HepG2 (cell line): ENCODE results near the gene GRIK5. TPM values are rescaled to one million over a fixed set of nuclear protein-coding genes. Genes with fewer than 3 reads are reported as not detected.

Experiments
- ATAC-seq: fragments of 200-7000 bp; cut with Tn5 transposase; 3 replicates; pipeline ENCODE4 v1.9.1; 2020; ENCODE audit warnings: mild to moderate bottlenecking, moderate library complexity
- BruUV-seq: library from RNA; stranded (reverse); fragments of 400-500 nt; replicated peaks from 2 replicates; lab custom pipeline; 2021; lab: Mats Ljungman, UMichigan
- CTCF ChIA-PET: fragments of 300-600 bp; formaldehyde crosslinking; extraction: SDS; loops from one replicate; lab custom pipeline; 2021; ENCODE audit warnings: low total read pairs, inconsistent platforms, low intra/inter-chr PET ratio; lab: Yijun Ruan, JAX
- POLR2A ChIA-PET: fragments of 350-600 bp; sonication (Branson Sonifier 250); formaldehyde crosslinking; loops from one replicate; lab custom pipeline; 2020; ENCODE audit warnings: antibody characterized with exemption, inconsistent platforms; lab: Yijun Ruan, JAX
- DNase-seq: peaks from one replicate; pipeline ENCODE4 v3.0.0-alpha.2; 2015; ENCODE audit warnings: low spot score
- FAIRE-seq: peaks from 3 replicates; lab custom pipeline; 2011; peaks lifted over from hg19 to GRCh38; lab: Jason Lieb, UNC
- H2AFZ ChIP-seq: one replicate; pipeline ENCODE4 v1.6.1; 2011; ENCODE audit warnings: low read length, inconsistent platforms
- H3K27ac ChIP-seq: fragments of 300-600 bp; 3 replicates; pipeline ENCODE4 v1.8.0; 2011; ENCODE audit warnings: mixed run types, mild to moderate bottlenecking, mixed read lengths, low read length, inconsistent platforms; ENCODE audit not compliant: insufficient read depth; ENCODE audit errors: extremely low read length
- H3K27me3 ChIP-seq, 2 experiments: fragments of 200-600 bp in 1 of 2; 2 replicates in 1 of 2; 3 replicates in 1 of 2; pipeline versions ENCODE4 v1.6.0 to v1.8.0; 2011; ENCODE audit warnings: low read length in 2 of 2, mild to moderate bottlenecking in 2 of 2, moderate library complexity in 2 of 2, inconsistent platforms in 1 of 2; ENCODE audit not compliant: insufficient read depth in 2 of 2, control insufficient read depth in 1 of 2
- H3K36me3 ChIP-seq, 2 experiments: fragments of 200-600 bp in 1 of 2; replicated peaks in 1 of 2; 2 replicates in 1 of 2; 3 replicates in 1 of 2; pipeline versions ENCODE4 v1.5.1 to v1.8.0; 2011; ENCODE audit warnings: low read length in 2 of 2, inconsistent platforms in 1 of 2; ENCODE audit not compliant: insufficient read depth in 2 of 2, control insufficient read depth in 1 of 2
- H3K4me1 ChIP-seq: 2 replicates; pipeline ENCODE4 v1.5.1; 2012; ENCODE audit warnings: low read length, inconsistent platforms; ENCODE audit not compliant: insufficient read depth
- H3K4me2 ChIP-seq: 2 replicates; pipeline ENCODE4 v1.6.0; 2011; ENCODE audit warnings: low read depth, low read length, inconsistent platforms
- H3K4me3 ChIP-seq, 3 experiments: fragments of 200-600 bp in 1 of 3; sonication (generic), shearing (Covaris generic) in 1 of 3; replicated peaks in 1 of 3; 2 replicates each; pipeline ENCODE4 v1.5.1; 2011 to 2016; ENCODE audit warnings: low read length in 3 of 3, inconsistent platforms in 2 of 3, low read depth in 2 of 3, mild to moderate bottlenecking in 2 of 3, control low read depth in 1 of 3, mixed read lengths in 1 of 3; ENCODE audit not compliant: insufficient read depth in 1 of 3
- H3K79me2 ChIP-seq: one replicate; pipeline ENCODE4 v1.6.1; 2011; ENCODE audit warnings: low read length, inconsistent platforms; ENCODE audit not compliant: insufficient read depth
- H3K9ac ChIP-seq: 2 replicates; pipeline ENCODE4 v1.6.0; 2011; ENCODE audit warnings: mild to moderate bottlenecking, low read depth, low read length, inconsistent platforms; ENCODE audit not compliant: insufficient read depth
- H3K9me3 ChIP-seq: 2 replicates; pipeline ENCODE4 v1.5.1; 2012; ENCODE audit warnings: mild to moderate bottlenecking, low read length
- H4K20me1 ChIP-seq: 2 replicates; pipeline ENCODE4 v1.6.0; 2011; ENCODE audit warnings: inconsistent platforms, mild to moderate bottlenecking, low read length, moderate library complexity; ENCODE audit not compliant: insufficient read depth
- DR1 ChIP-seq: sonication (generic); formaldehyde crosslinking; IDR thresholded peaks from 2 replicates; pipeline ENCODE4 v1.8.0; 2021; ENCODE audit warnings: mild to moderate bottlenecking, missing genetic modification reagents, inconsistent platforms
- HOXA9 ChIP-seq: sonication (generic); formaldehyde crosslinking; IDR thresholded peaks from 2 replicates; pipeline ENCODE4 v1.8.1; 2022; ENCODE audit warnings: missing genetic modification reagents, mild to moderate bottlenecking, moderate library complexity, borderline replicate concordance
- IRX3 ChIP-seq: sonication (generic); formaldehyde crosslinking; IDR thresholded peaks from 2 replicates; pipeline ENCODE4 v1.8.1; 2023; ENCODE audit warnings: mild to moderate bottlenecking, low read depth, missing genetic modification reagents, borderline replicate concordance
- MYNN ChIP-seq: sonication (generic); formaldehyde crosslinking; IDR thresholded peaks from 2 replicates; pipeline ENCODE4 v1.4.0; 2020; ENCODE audit warnings: mild to moderate bottlenecking, low read depth, missing genetic modification reagents
- NFYB ChIP-seq: sonication (generic); formaldehyde crosslinking; IDR thresholded peaks from 2 replicates; pipeline ENCODE4 v1.4.0; 2020; ENCODE audit warnings: missing genetic modification reagents
- PAX8 ChIP-seq: sonication (generic); formaldehyde crosslinking; IDR thresholded peaks from 2 replicates; pipeline ENCODE4 v1.8.0; 2022; ENCODE audit warnings: mild to moderate bottlenecking, missing genetic modification reagents, borderline replicate concordance
- THAP11 ChIP-seq: IDR thresholded peaks from 2 replicates; pipeline ENCODE4 v1.6.1; 2016; ENCODE audit warnings: missing biosample characterization, missing genetic modification reagents
- ZC3H13 ChIP-seq: sonication (generic); formaldehyde crosslinking; IDR thresholded peaks from 2 replicates; pipeline ENCODE4 v1.8.1; 2023; ENCODE audit warnings: mild to moderate bottlenecking, missing genetic modification reagents, moderate library complexity
- ZNF780A ChIP-seq: sonication (generic); formaldehyde crosslinking; IDR thresholded peaks from 2 replicates; pipeline ENCODE4 v1.8.0; 2022; ENCODE audit warnings: mild to moderate bottlenecking, missing genetic modification reagents, moderate library complexity
- ZNF879 ChIP-seq: sonication (generic); formaldehyde crosslinking; IDR thresholded peaks from 2 replicates; pipeline ENCODE4 v1.8.1; 2023; ENCODE audit warnings: missing genetic modification reagents
- WGBS: methylation state at CpG from one replicate; pipeline ENCODE4 v1.1.6; 2017; ENCODE audit warnings: low lambda C conversion rate; 5-methylcytosine and 5-hydroxymethylcytosine counted together
- in situ Hi-C: cut with HindIII; loops from 2 replicates; pipeline ENCODE4 v1.10.0; 2017; ENCODE audit warnings: low pct_unique_long_range_greater_than_20kb; ENCODE audit not compliant: extremely low pct_ligation_motif_present
- intact Hi-C: fragments of 100-400 bp; cut with micrococcal nuclease; formaldehyde crosslinking; loops from one replicate; pipeline ENCODE4 v1.10.0; 2022; ENCODE audit not compliant: unreplicated experiment
- polyA plus RNA-seq, 8 experiments: library from polyadenylated mRNA; depleted of rRNA in 3 of 8; stranded (reverse) in 7 of 8; unstranded in 1 of 8; fragments of >200 nt; fragmentation: Illumina TruSeq in 4 of 8; extraction: Trizol in 4 of 8; gene quantifications; 2 replicates each; pipeline versions ENCODE4 v1.2.1 to v1.2.3, GENCODE V29; 2011 to 2016; ENCODE audit warnings: low read depth in 4 of 8, missing spikeins in 1 of 8, mixed read lengths in 1 of 8; ENCODE audit not compliant: insufficient read depth in 1 of 8
- total RNA-seq, 5 experiments: library from RNA; depleted of rRNA; stranded (reverse); fragments of >200 nt; fragmentation: Illumina TruSeq; extraction: Trizol; gene quantifications; 2 replicates each; pipeline ENCODE4 v1.2.3, GENCODE V29; 2016; ENCODE audit warnings: low read depth in 1 of 5
- TF ChIP-seq, protein P1 (sequence below): sonication (generic); formaldehyde crosslinking; IDR thresholded peaks from 2 replicates; pipeline ENCODE4 v1.5.1; 2020; ENCODE audit warnings: mild to moderate bottlenecking, missing genetic modification reagents, moderate library complexity

GRIK5 gene
- total and polyA plus RNA-seq, 2 of the 13 experiments (the other 11 are each of a cell fraction or from before 2014, with no cell fraction given): not detected

- WGBS: 7% methylated on average over 12 of the region's 13 CpGs
- DNase-seq (no peak), ATAC-seq (no peak), FAIRE-seq (no peak)
- CTCF ChIA-PET: no interaction called here
- POLR2A ChIA-PET: no interaction called here
- Histone ChIP-seq H3K27ac (no peak overlapping the region), H3K27me3 (peaks cover 6 to 45% of the 10 kb centered on the region in 2 experiments; a peak in 4 of 5 replicates), H3K4me1 (no peaks in the 10 kb centered on the region), H3K4me2 (no peak overlapping the region), H3K4me3 (no peak overlapping the region), H4K20me1 (0 out of 2 replicates have a peak, but pooled peaks cover 7% of the 10 kb centered on the region), H3K9ac (no peak overlapping the region), H2AFZ (no peak overlapping the region), H3K36me3 (no peaks in the 10 kb centered on the region), H3K79me2 (no peaks in the 10 kb centered on the region), H3K9me3 (no peaks in the 10 kb centered on the region)
- in situ Hi-C loops: no loop called here
- TF ChIP-seq, protein P1, sequence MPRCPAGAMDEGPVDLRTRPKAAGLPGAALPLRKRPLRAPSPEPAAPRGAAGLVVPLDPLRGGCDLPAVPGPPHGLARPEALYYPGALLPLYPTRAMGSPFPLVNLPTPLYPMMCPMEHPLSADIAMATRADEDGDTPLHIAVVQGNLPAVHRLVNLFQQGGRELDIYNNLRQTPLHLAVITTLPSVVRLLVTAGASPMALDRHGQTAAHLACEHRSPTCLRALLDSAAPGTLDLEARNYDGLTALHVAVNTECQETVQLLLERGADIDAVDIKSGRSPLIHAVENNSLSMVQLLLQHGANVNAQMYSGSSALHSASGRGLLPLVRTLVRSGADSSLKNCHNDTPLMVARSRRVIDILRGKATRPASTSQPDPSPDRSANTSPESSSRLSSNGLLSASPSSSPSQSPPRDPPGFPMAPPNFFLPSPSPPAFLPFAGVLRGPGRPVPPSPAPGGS: no peak
- TF ChIP-seq ZNF780A: no peak
- no peak for TF ChIP-seq ZC3H13 (CRISPR knock-in tag)
- no peak for TF ChIP-seq ZNF879
- no peak for TF ChIP-seq PAX8 (CRISPR knock-in tag)
- TF ChIP-seq HOXA9: no peak
- no peak for TF ChIP-seq NFYB (CRISPR knock-in tag)
- no peak for TF ChIP-seq THAP11 (CRISPR knock-in tag)
- no peak for TF ChIP-seq DR1 (CRISPR knock-in tag)
- no peak for TF ChIP-seq MYNN (CRISPR knock-in tag)
- TF ChIP-seq IRX3 (CRISPR knock-in tag): no peak
- no TSS peak for BruUV-seq
- intact Hi-C loops: no loop called here
Measured at GRCh38 chr19:41994521-41994971, 75.5 kb downstream of the GRIK5 start.
